ENCODE results near the gene DPCD. TPM values are rescaled to one million over a fixed set of nuclear protein-coding genes. Genes with fewer than 3 reads are reported as not detected.

Gene DPCD
- polyA plus RNA-seq, 1 of the 3 experiments (the other 2 are of a cell fraction): 106 TPM

GRCh38 chr10:101619983-101620382 is 31.9 kb downstream of the DPCD start:
- Histone ChIP-seq H4K20me1 (ENCODE audit: insufficient read depth) (no peaks in the 10 kb centered on the region), H3K79me2 (ENCODE audit: insufficient read depth) (no peaks in the 10 kb centered on the region), H3K27ac (ENCODE audit: low read depth in 2 of 2, low read length in 1 of 2) (no peak overlapping the region), H3K9me2 (no peaks in the 10 kb centered on the region), H3K4me3 (ENCODE audit: low read depth in 2 of 2, low read length in 1 of 2) (no peak overlapping the region), H2AFZ (ENCODE audit: low read depth) (no peak overlapping the region), H3K27me3 (ENCODE audit: insufficient read depth) (no peaks in the 10 kb centered on the region), H3K36me3 (replicated peaks in 1 of 2; ENCODE audit: control insufficient read depth in 1 of 2, insufficient read depth in 2 of 2, low read length in 1 of 2) (peaks cover 15 to 16% of the 10 kb centered on the region in 2 experiments), H3K9me3 (no peaks in the 10 kb centered on the region), H3K4me1 (ENCODE audit: control insufficient read depth in 1 of 2, insufficient read depth in 2 of 2, low read depth in 1 of 2, low read length in 1 of 2) (peaks cover 0 to 38% of the 10 kb centered on the region in 2 experiments; a peak in 2 of 4 replicates), H3K4me2 (no peak overlapping the region), H3K9ac (no peak overlapping the region), H3F3A (replicated peaks; ENCODE audit: insufficient read depth) (no peaks in the 10 kb centered on the region)
- TF ChIP-seq ZBTB33 (IDR thresholded peaks at IDR 0.05; ENCODE audit: borderline replicate concordance, low read depth): no peak
- TF ChIP-seq GABPA (IDR thresholded peaks at IDR 0.05; ENCODE audit: low read depth): no peak
- TF ChIP-seq SMC3 (IDR thresholded peaks at IDR 0.05; ENCODE audit: low read depth, low read length): no peak
- TF ChIP-seq MEF2A (IDR thresholded peaks at IDR 0.05; ENCODE audit: borderline replicate concordance, low read depth): no peak
- no peak for TF ChIP-seq FOXM1 (IDR thresholded peaks at IDR 0.05; ENCODE audit: low read depth)
- no peak for TF ChIP-seq FOXJ3 (CRISPR knock-in tag; IDR thresholded peaks at IDR 0.05)
- no peak for TF ChIP-seq EP300 (IDR thresholded peaks at IDR 0.05; ENCODE audit: borderline replicate concordance in 1 of 2, low read depth in 1 of 2, low read length in 1 of 2)
- TF ChIP-seq SIN3A (IDR thresholded peaks at IDR 0.05; ENCODE audit: borderline replicate concordance, low read depth, low read length): no peak
- TF ChIP-seq TCF12 (IDR thresholded peaks at IDR 0.05): no peak
- no peak for TF ChIP-seq RXRA (IDR thresholded peaks at IDR 0.05; ENCODE audit: borderline replicate concordance, low read depth)
- TF ChIP-seq RFX5 (IDR thresholded peaks at IDR 0.05; ENCODE audit: low read length): no peak
- TF ChIP-seq USF1 (IDR thresholded peaks at IDR 0.05; ENCODE audit: borderline replicate concordance, low read depth): no peak
- TF ChIP-seq GATA2 (CRISPR knock-in tag; IDR thresholded peaks at IDR 0.05): no peak
- ChIA-PET POLR2A (no interaction called here), CTCF (no interaction called here)
- DNase-seq: no peak
- WGBS (ENCODE audit: low lambda C conversion rate): 97% methylated on average over 6 of the region's 6 CpGs

GRCh38 chr10:101623528-101623927 is 35.4 kb downstream of the DPCD start:
- Histone ChIP-seq H2AFZ (ENCODE audit: low read depth) (no peak overlapping the region), H3K27me3 (ENCODE audit: insufficient read depth) (no peaks in the 10 kb centered on the region), H3K9ac (no peak overlapping the region), H3K4me3 (ENCODE audit: low read depth in 2 of 2, low read length in 1 of 2) (no peak overlapping the region), H3F3A (replicated peaks; ENCODE audit: insufficient read depth) (no peaks in the 10 kb centered on the region), H3K36me3 (replicated peaks in 1 of 2; ENCODE audit: control insufficient read depth in 1 of 2, insufficient read depth in 2 of 2, low read length in 1 of 2) (peaks cover 14 to 15% of the 10 kb centered on the region in 2 experiments), H3K27ac (ENCODE audit: low read depth in 2 of 2, low read length in 1 of 2) (no peak overlapping the region), H3K4me1 (ENCODE audit: control insufficient read depth in 1 of 2, insufficient read depth in 2 of 2, low read depth in 1 of 2, low read length in 1 of 2) (peaks cover 0 to 4% of the 10 kb centered on the region in 2 experiments; a peak in 1 of 4 replicates), H3K79me2 (ENCODE audit: insufficient read depth) (no peaks in the 10 kb centered on the region), H4K20me1 (ENCODE audit: insufficient read depth) (no peaks in the 10 kb centered on the region), H3K4me2 (no peak overlapping the region), H3K9me2 (no peaks in the 10 kb centered on the region), H3K9me3 (no peaks in the 10 kb centered on the region)
- POLR2A ChIA-PET: no interaction called here
- CTCF ChIA-PET: interaction anchor here (1.0 to 1.3 kb wide), 2 partner anchors 21 to 158 kb away, joined by 3 to 4 read pairs; no protein-coding TSS in a partner anchor
- WGBS (ENCODE audit: low lambda C conversion rate): 97% methylated on average over 1 of the region's 1 CpG
- DNase-seq: no peak
- no peak for TF ChIP-seq USF2 (IDR thresholded peaks at IDR 0.05; ENCODE audit: borderline replicate concordance, low read depth, low read length)
- no peak for TF ChIP-seq YY1 (IDR thresholded peaks at IDR 0.05; ENCODE audit: low read depth)
- no peak for TF ChIP-seq USF1 (IDR thresholded peaks at IDR 0.05; ENCODE audit: borderline replicate concordance, low read depth)
- TF ChIP-seq MEF2A (IDR thresholded peaks at IDR 0.05; ENCODE audit: borderline replicate concordance, low read depth): no peak
- TF ChIP-seq IRF3 (IDR thresholded peaks at IDR 0.05; ENCODE audit: low read depth, low read length): no peak
- no peak for TF ChIP-seq ELF1 (IDR thresholded peaks at IDR 0.05)

All from SK-N-SH (cell line).